ENCODE measurements around the gene NEDD4L.

DNA sequence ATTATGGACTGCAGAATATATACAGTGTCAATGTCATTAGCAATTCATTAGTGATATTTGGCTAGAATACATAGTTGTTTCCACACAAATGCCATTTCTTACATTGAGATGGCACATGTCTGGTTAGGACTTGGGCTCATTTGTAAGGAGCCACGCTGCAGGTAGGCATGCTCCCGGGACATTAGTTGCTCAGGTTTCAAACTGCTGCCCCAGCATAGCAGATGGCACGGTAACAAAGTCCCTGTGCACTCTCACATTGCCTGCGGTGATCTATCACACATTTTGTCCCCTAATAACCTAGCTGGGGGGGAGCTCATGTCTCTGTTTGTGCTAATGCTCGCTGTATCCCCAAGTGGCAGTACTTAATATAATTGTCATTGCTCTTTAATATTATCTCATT lies 185.1 kb downstream of the NEDD4L start:
- no peak for TF ChIP-seq ZNF266 (tag by site-specific recombination; IDR thresholded peaks at IDR 0.05; ENCODE audit: low read depth)
- TF ChIP-seq, protein P1, sequence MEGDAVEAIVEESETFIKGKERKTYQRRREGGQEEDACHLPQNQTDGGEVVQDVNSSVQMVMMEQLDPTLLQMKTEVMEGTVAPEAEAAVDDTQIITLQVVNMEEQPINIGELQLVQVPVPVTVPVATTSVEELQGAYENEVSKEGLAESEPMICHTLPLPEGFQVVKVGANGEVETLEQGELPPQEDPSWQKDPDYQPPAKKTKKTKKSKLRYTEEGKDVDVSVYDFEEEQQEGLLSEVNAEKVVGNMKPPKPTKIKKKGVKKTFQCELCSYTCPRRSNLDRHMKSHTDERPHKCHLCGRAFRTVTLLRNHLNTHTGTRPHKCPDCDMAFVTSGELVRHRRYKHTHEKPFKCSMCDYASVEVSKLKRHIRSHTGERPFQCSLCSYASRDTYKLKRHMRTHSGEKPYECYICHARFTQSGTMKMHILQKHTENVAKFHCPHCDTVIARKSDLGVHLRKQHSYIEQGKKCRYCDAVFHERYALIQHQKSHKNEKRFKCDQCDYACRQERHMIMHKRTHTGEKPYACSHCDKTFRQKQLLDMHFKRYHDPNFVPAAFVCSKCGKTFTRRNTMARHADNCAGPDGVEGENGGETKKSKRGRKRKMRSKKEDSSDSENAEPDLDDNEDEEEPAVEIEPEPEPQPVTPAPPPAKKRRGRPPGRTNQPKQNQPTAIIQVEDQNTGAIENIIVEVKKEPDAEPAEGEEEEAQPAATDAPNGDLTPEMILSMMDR (tag by site-specific recombination; IDR thresholded peaks at IDR 0.05) = no peak
- TF ChIP-seq, protein P2, sequence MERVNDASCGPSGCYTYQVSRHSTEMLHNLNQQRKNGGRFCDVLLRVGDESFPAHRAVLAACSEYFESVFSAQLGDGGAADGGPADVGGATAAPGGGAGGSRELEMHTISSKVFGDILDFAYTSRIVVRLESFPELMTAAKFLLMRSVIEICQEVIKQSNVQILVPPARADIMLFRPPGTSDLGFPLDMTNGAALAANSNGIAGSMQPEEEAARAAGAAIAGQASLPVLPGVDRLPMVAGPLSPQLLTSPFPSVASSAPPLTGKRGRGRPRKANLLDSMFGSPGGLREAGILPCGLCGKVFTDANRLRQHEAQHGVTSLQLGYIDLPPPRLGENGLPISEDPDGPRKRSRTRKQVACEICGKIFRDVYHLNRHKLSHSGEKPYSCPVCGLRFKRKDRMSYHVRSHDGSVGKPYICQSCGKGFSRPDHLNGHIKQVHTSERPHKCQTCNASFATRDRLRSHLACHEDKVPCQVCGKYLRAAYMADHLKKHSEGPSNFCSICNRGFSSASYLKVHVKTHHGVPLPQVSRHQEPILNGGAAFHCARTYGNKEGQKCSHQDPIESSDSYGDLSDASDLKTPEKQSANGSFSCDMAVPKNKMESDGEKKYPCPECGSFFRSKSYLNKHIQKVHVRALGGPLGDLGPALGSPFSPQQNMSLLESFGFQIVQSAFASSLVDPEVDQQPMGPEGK (tag by site-specific recombination; IDR thresholded peaks at IDR 0.05) = no peak
- TF ChIP-seq SCRT1 (tag by site-specific recombination; IDR thresholded peaks at IDR 0.05; ENCODE audit: borderline replicate concordance) = no peak
- no peak for TF ChIP-seq HOXD13 (CRISPR knock-in tag; IDR thresholded peaks at IDR 0.05; ENCODE audit: borderline replicate concordance)
- TF ChIP-seq, protein P3, sequence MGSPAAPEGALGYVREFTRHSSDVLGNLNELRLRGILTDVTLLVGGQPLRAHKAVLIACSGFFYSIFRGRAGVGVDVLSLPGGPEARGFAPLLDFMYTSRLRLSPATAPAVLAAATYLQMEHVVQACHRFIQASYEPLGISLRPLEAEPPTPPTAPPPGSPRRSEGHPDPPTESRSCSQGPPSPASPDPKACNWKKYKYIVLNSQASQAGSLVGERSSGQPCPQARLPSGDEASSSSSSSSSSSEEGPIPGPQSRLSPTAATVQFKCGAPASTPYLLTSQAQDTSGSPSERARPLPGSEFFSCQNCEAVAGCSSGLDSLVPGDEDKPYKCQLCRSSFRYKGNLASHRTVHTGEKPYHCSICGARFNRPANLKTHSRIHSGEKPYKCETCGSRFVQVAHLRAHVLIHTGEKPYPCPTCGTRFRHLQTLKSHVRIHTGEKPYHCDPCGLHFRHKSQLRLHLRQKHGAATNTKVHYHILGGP (tag by site-specific recombination; IDR thresholded peaks at IDR 0.05) = no peak
- TF ChIP-seq, protein P4, sequence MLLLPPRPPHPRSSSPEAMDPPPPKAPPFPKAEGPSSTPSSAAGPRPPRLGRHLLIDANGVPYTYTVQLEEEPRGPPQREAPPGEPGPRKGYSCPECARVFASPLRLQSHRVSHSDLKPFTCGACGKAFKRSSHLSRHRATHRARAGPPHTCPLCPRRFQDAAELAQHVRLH (tag by site-specific recombination; IDR thresholded peaks at IDR 0.05) = no peak
- no peak for TF ChIP-seq ZNF473 (tag by site-specific recombination; IDR thresholded peaks at IDR 0.05)
- no peak for TF ChIP-seq ZNF37A (tag by site-specific recombination; IDR thresholded peaks at IDR 0.05)
